HepG2 (cell line): Measurements from ENCODE around the gene ANO9. TPM values are rescaled to one million over a fixed set of nuclear protein-coding genes. Genes with fewer than 3 reads are reported as not detected.
A peak's percentile ranks its signal among the peaks of the same experiment; 100 is the strongest.

Experiments used
- ATAC-seq: fragments of 200-7000 bp; cut with Tn5 transposase; 3 replicates; pipeline ENCODE4 v1.9.1; 2020; ENCODE audit warnings: mild to moderate bottlenecking, moderate library complexity
- BruUV-seq: library from RNA; stranded (reverse); fragments of 400-500 nt; replicated peaks from 2 replicates; lab custom pipeline; 2021; lab: Mats Ljungman, UMichigan
- CTCF ChIA-PET: fragments of 300-600 bp; formaldehyde crosslinking; extraction: SDS; loops from one replicate; lab custom pipeline; 2021; ENCODE audit warnings: low total read pairs, inconsistent platforms, low intra/inter-chr PET ratio; lab: Yijun Ruan, JAX
- POLR2A ChIA-PET: fragments of 350-600 bp; sonication (Branson Sonifier 250); formaldehyde crosslinking; loops from one replicate; lab custom pipeline; 2020; ENCODE audit warnings: antibody characterized with exemption, inconsistent platforms; lab: Yijun Ruan, JAX
- DNase-seq: peaks from one replicate; pipeline ENCODE4 v3.0.0-alpha.2; 2015; ENCODE audit warnings: low spot score
- FAIRE-seq: peaks from 3 replicates; lab custom pipeline; 2011; peaks lifted over from hg19 to GRCh38; lab: Jason Lieb, UNC
- H2AFZ ChIP-seq: one replicate; pipeline ENCODE4 v1.6.1; 2011; ENCODE audit warnings: low read length, inconsistent platforms
- H3K27ac ChIP-seq: fragments of 300-600 bp; 3 replicates; pipeline ENCODE4 v1.8.0; 2011; ENCODE audit warnings: mixed run types, mild to moderate bottlenecking, mixed read lengths, low read length, inconsistent platforms; ENCODE audit not compliant: insufficient read depth; ENCODE audit errors: extremely low read length
- H3K27me3 ChIP-seq, 2 experiments: fragments of 200-600 bp in 1 of 2; 2 replicates in 1 of 2; 3 replicates in 1 of 2; pipeline versions ENCODE4 v1.6.0 to v1.8.0; 2011; ENCODE audit warnings: low read length in 2 of 2, mild to moderate bottlenecking in 2 of 2, moderate library complexity in 2 of 2, inconsistent platforms in 1 of 2; ENCODE audit not compliant: insufficient read depth in 2 of 2, control insufficient read depth in 1 of 2
- H3K36me3 ChIP-seq, 2 experiments: fragments of 200-600 bp in 1 of 2; replicated peaks in 1 of 2; 2 replicates in 1 of 2; 3 replicates in 1 of 2; pipeline versions ENCODE4 v1.5.1 to v1.8.0; 2011; ENCODE audit warnings: low read length in 2 of 2, inconsistent platforms in 1 of 2; ENCODE audit not compliant: insufficient read depth in 2 of 2, control insufficient read depth in 1 of 2
- H3K4me1 ChIP-seq: 2 replicates; pipeline ENCODE4 v1.5.1; 2012; ENCODE audit warnings: low read length, inconsistent platforms; ENCODE audit not compliant: insufficient read depth
- H3K4me2 ChIP-seq: 2 replicates; pipeline ENCODE4 v1.6.0; 2011; ENCODE audit warnings: low read depth, low read length, inconsistent platforms
- H3K4me3 ChIP-seq, 3 experiments: fragments of 200-600 bp in 1 of 3; sonication (generic), shearing (Covaris generic) in 1 of 3; replicated peaks in 1 of 3; 2 replicates each; pipeline ENCODE4 v1.5.1; 2011 to 2016; ENCODE audit warnings: low read length in 3 of 3, inconsistent platforms in 2 of 3, low read depth in 2 of 3, mild to moderate bottlenecking in 2 of 3, control low read depth in 1 of 3, mixed read lengths in 1 of 3; ENCODE audit not compliant: insufficient read depth in 1 of 3
- H3K79me2 ChIP-seq: one replicate; pipeline ENCODE4 v1.6.1; 2011; ENCODE audit warnings: low read length, inconsistent platforms; ENCODE audit not compliant: insufficient read depth
- H3K9ac ChIP-seq: 2 replicates; pipeline ENCODE4 v1.6.0; 2011; ENCODE audit warnings: mild to moderate bottlenecking, low read depth, low read length, inconsistent platforms; ENCODE audit not compliant: insufficient read depth
- H3K9me3 ChIP-seq: 2 replicates; pipeline ENCODE4 v1.5.1; 2012; ENCODE audit warnings: mild to moderate bottlenecking, low read length
- H4K20me1 ChIP-seq: 2 replicates; pipeline ENCODE4 v1.6.0; 2011; ENCODE audit warnings: inconsistent platforms, mild to moderate bottlenecking, low read length, moderate library complexity; ENCODE audit not compliant: insufficient read depth
- AHDC1 ChIP-seq: sonication (generic); formaldehyde crosslinking; IDR thresholded peaks from 2 replicates; pipeline ENCODE4 v1.5.1; 2020; ENCODE audit warnings: mild to moderate bottlenecking, missing genetic modification reagents, borderline replicate concordance
- ARID2 ChIP-seq: sonication (generic); formaldehyde crosslinking; IDR thresholded peaks from 2 replicates; pipeline ENCODE4 v1.8.1; 2022; ENCODE audit warnings: mild to moderate bottlenecking, missing genetic modification reagents, borderline replicate concordance
- RFX3 ChIP-seq: IDR thresholded peaks from 2 replicates; pipeline ENCODE4 v1.6.1; 2016; ENCODE audit warnings: missing biosample characterization, missing genetic modification reagents
- ZNF687 ChIP-seq: sonication (generic); formaldehyde crosslinking; IDR thresholded peaks from 2 replicates; pipeline ENCODE4 v1.5.1; 2020; ENCODE audit warnings: mild to moderate bottlenecking, missing genetic modification reagents, moderate library complexity
- WGBS: methylation state at CpG from one replicate; pipeline ENCODE4 v1.1.6; 2017; ENCODE audit warnings: low lambda C conversion rate; 5-methylcytosine and 5-hydroxymethylcytosine counted together
- in situ Hi-C: cut with HindIII; loops from 2 replicates; pipeline ENCODE4 v1.10.0; 2017; ENCODE audit warnings: low pct_unique_long_range_greater_than_20kb; ENCODE audit not compliant: extremely low pct_ligation_motif_present
- intact Hi-C: fragments of 100-400 bp; cut with micrococcal nuclease; formaldehyde crosslinking; loops from one replicate; pipeline ENCODE4 v1.10.0; 2022; ENCODE audit not compliant: unreplicated experiment
- polyA plus RNA-seq, 8 experiments: library from polyadenylated mRNA; depleted of rRNA in 3 of 8; stranded (reverse) in 7 of 8; unstranded in 1 of 8; fragments of >200 nt; fragmentation: Illumina TruSeq in 4 of 8; extraction: Trizol in 4 of 8; gene quantifications; 2 replicates each; pipeline versions ENCODE4 v1.2.1 to v1.2.3, GENCODE V29; 2011 to 2016; ENCODE audit warnings: low read depth in 4 of 8, missing spikeins in 1 of 8, mixed read lengths in 1 of 8; ENCODE audit not compliant: insufficient read depth in 1 of 8
- total RNA-seq, 5 experiments: library from RNA; depleted of rRNA; stranded (reverse); fragments of >200 nt; fragmentation: Illumina TruSeq; extraction: Trizol; gene quantifications; 2 replicates each; pipeline ENCODE4 v1.2.3, GENCODE V29; 2016; ENCODE audit warnings: low read depth in 1 of 5
- TF ChIP-seq, protein P1 (sequence below): sonication (generic); formaldehyde crosslinking; IDR thresholded peaks from 2 replicates; pipeline ENCODE4 v1.5.1; 2020; ENCODE audit warnings: missing genetic modification reagents, mild to moderate bottlenecking, borderline replicate concordance

Gene ANO9
- total and polyA plus RNA-seq, 2 of the 13 experiments (the other 11 are each of a cell fraction or from before 2014, with no cell fraction given) = 8.9 to 14.3 TPM

- peak; percentile 17; the same call in 1 of the 2 replicates for TF ChIP-seq AHDC1 (CRISPR knock-in tag)
- TF ChIP-seq, all 625 proteins: peak for 283
These were observed 8.3 kb upstream of the ANO9 start, which contains the start of gene PTDSS2 (continued) for GRCh38 chr11:449889-450808.

DNA sequence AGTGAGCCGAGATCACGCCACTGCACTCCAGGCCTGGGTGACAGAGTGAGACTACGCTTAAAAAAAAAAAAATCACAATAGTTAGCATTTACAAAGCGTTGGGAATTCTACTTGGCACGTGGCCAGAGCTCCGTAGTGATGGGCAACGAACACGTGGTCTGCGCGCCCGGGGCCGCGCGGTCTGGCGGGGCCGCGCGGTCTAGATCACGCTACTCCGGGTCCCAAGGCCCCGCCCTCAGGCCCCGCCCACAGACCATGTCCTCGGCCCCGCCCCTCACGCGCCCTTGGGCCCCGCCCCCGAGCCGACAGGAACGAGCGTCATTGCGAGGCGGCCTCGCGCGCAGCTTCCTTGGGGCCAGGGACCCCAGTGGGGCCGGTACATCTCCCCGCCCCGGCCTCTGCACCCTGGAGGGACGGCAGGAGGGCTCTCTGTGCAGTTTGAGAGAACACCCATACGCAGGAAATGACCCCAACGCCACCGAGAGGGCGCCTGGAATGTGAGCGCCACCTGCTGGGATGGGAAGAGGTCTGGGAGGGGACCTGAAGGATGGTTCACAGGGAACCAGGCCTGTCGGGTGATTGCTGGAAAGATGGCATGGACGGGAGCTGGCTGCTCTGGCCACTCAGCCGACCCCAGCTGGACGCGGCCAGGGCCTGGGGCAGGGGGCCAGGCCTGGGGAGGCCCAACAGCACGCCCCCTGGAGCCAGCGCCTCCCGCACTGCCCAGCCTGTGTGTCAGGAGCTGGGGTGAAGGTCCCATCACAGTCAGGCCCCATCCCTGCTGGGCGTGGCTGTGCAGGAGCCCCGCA is 6.3 kb upstream of the ANO9 start:
- FAIRE-seq = peak; percentile 69
- no TSS peak for BruUV-seq
- TF ChIP-seq ARID2 (CRISPR knock-in tag) = peak; percentile 78; the same call in 1 of the 2 replicates
- TF ChIP-seq ZNF687 (CRISPR knock-in tag) = peak; percentile 92
- TF ChIP-seq, protein P1, sequence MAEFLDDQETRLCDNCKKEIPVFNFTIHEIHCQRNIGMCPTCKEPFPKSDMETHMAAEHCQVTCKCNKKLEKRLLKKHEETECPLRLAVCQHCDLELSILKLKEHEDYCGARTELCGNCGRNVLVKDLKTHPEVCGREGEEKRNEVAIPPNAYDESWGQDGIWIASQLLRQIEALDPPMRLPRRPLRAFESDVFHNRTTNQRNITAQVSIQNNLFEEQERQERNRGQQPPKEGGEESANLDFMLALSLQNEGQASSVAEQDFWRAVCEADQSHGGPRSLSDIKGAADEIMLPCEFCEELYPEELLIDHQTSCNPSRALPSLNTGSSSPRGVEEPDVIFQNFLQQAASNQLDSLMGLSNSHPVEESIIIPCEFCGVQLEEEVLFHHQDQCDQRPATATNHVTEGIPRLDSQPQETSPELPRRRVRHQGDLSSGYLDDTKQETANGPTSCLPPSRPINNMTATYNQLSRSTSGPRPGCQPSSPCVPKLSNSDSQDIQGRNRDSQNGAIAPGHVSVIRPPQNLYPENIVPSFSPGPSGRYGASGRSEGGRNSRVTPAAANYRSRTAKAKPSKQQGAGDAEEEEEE (CRISPR knock-in tag) = no peak
- no peak for TF ChIP-seq RFX3 (CRISPR knock-in tag)

More for the DNA sequence above, 6.3 kb upstream of the ANO9 start:
- Histone ChIP-seq H3K9ac (peak overlapping the region; percentile 70), H2AFZ (no peak overlapping the region), H4K20me1 (no peaks in the 10 kb centered on the region), H3K79me2 (peaks cover 22% of the 10 kb centered on the region), H3K9me3 (no peaks in the 10 kb centered on the region), H3K27me3 (no peaks in the 10 kb centered on the region; a peak in 1 of 5 replicates), H3K36me3 (peaks cover 4 to 11% of the 10 kb centered on the region in 2 experiments), H3K4me1 (peaks cover 69% of the 10 kb centered on the region), H3K27ac (peak overlapping the region; percentile 73), H3K4me2 (peak overlapping the region; percentile 87), H3K4me3 (peak overlapping the region; percentile 53 to 89 (median 56))
- in situ Hi-C loops = no loop called here
- intact Hi-C loops = loop anchor here (5.0 kb wide), 1 partner anchor 41 kb away; no protein-coding TSS in a partner anchor
- POLR2A ChIA-PET = interaction anchor here (0.6 to 3.9 kb wide), 15 partner anchors 8 to 257 kb away, joined by 3 to 31 read pairs (median 5); partner anchors contain the start of genes BET1L, PKP3, RIC8A and RNH1
- ATAC-seq (peak; percentile 58), DNase-seq (peak; percentile 85)
- WGBS = 9% methylated on average over 22 of the region's 55 CpGs
- CTCF ChIA-PET = interaction anchor here (0.9 to 4.4 kb wide), 3 partner anchors 8 to 70 kb away, joined by 3 to 20 read pairs (median 3); no protein-coding TSS in a partner anchor
